Measurements from ENCODE around the gene MOGAT2.

Gene MOGAT2

GRCh38 chr11:75779960-75780359 is 62.3 kb downstream of the MOGAT2 start:
- H3K27ac Mint-ChIP-seq = peak overlapping the region; percentile 29
- H3K4me1 Mint-ChIP-seq = peaks cover 34% of the 10 kb centered on the region
- H3K4me3 Mint-ChIP-seq = no peak overlapping the region
- ATAC-seq (peak; percentile 58), DNase-seq (ENCODE audit: low spot score in 2 of 2) (no peak)
- no peaks in the 10 kb centered on the region for H3K36me3 Mint-ChIP-seq
- no peaks in the 10 kb centered on the region for H3K9me3 Mint-ChIP-seq

- no peak overlapping the region for H3K4me3 Mint-ChIP-seq
- peak overlapping the region; percentile 29 for H3K27ac Mint-ChIP-seq
- no peak for DNase-seq (ENCODE audit: low spot score in 2 of 2)
- H3K36me3 Mint-ChIP-seq = no peaks in the 10 kb centered on the region
- H3K4me1 Mint-ChIP-seq = peaks cover 31% of the 10 kb centered on the region
- no peak for ATAC-seq
- no peaks in the 10 kb centered on the region for H3K9me3 Mint-ChIP-seq
Measured at GRCh38 chr11:75780888-75781287, 63.2 kb downstream of the MOGAT2 start.

- Mint-ChIP-seq H3K27ac (no peak overlapping the region), H3K36me3 (no peaks in the 10 kb centered on the region), H3K4me3 (no peak overlapping the region), H3K4me1 (peaks cover 27% of the 10 kb centered on the region), H3K9me3 (no peaks in the 10 kb centered on the region)
- ATAC-seq (no peak), DNase-seq (ENCODE audit: low spot score in 2 of 2) (no peak)
Measured at GRCh38 chr11:75781296-75781695, 63.7 kb downstream of the MOGAT2 start.

- Mint-ChIP-seq H3K9me3 (no peaks in the 10 kb centered on the region), H3K4me1 (peaks cover 21% of the 10 kb centered on the region), H3K4me3 (no peak overlapping the region), H3K27ac (no peak overlapping the region), H3K36me3 (no peaks in the 10 kb centered on the region)
- ATAC-seq (no peak), DNase-seq (ENCODE audit: low spot score in 2 of 2) (no peak)
Measured at GRCh38 chr11:75781831-75782230, 64.2 kb downstream of the MOGAT2 start.

Measured in stimulated activated effector memory CD8-positive, alpha-beta T cell treated with anti-CD3 and anti-CD28 coated beads, Interleukin-12 subunit alpha, Interleukin-12 subunit beta, amount 100 ng/mL, for 72 hours (primary cell).